Activated T-cell treated with anti-CD3 and anti-CD28 coated beads, Interleukin-2, amount 50 U/mL, for 4 hours (primary cell): Measurements from ENCODE around the gene IL1RAPL2. TPM values are rescaled to one million over a fixed set of nuclear protein-coding genes. Genes with fewer than 3 reads are reported as not detected.

Experiments used
- ATAC-seq, 2 donors: fragments of 200-7000 bp; cut with Tn5 transposase; one replicate each; pipeline ENCODE4 v1.10.0; 2021
- DNase-seq: peaks from one replicate; pipeline ENCODE4 v3.0.0-alpha.2; 2020
- H3K27me3 Mint-ChIP-seq: one replicate; pipeline ENCODE4 v1.8.0; 2021; ENCODE audit warnings: low read depth, mixed read lengths
- H3K36me3 Mint-ChIP-seq: one replicate; pipeline ENCODE4 v1.8.0; 2022; ENCODE audit warnings: mixed read lengths; ENCODE audit not compliant: insufficient read depth
- H3K4me1 Mint-ChIP-seq: one replicate; pipeline ENCODE4 v1.8.0; 2021; ENCODE audit warnings: low read depth, mixed read lengths
- H3K4me3 Mint-ChIP-seq: one replicate; pipeline ENCODE4 v1.8.0; 2021; ENCODE audit warnings: mild to moderate bottlenecking, moderate library complexity, mixed read lengths
- H3K9me3 Mint-ChIP-seq: one replicate; pipeline ENCODE4 v1.8.0; 2021; ENCODE audit warnings: mixed read lengths
- total RNA-seq, 3 donors: library from RNA; stranded (reverse); gene quantifications; one replicate each; pipeline ENCODE4 v1.2.1, GENCODE V29; 2021

The IL1RAPL2 gene
- total RNA-seq, 3 donors from 2014 or later = not detected

DNA sequence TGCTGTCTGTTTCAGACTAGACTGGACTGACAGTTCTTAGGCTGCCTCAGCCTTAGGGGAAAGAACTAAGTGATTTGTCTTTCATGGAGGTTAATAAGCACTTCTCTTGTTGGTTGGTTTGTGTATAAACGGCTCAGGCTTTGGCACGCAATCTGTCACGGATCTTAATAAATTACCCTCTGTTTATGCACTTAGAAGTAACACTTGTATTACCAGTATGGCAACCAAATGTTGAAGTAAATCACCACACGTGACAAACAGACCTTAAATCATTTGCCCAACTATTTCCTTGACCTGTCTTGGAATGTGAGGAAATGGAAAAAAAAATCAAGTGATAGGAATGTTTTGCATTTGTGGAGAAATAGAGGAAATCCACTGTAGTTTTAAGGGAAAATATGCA, 584.6 kb downstream of the IL1RAPL2 start:
- ATAC-seq (no peak), DNase-seq (no peak)
- Mint-ChIP-seq H3K4me3 (no peak overlapping the region), H3K27me3 (no peaks in the 10 kb centered on the region), H3K36me3 (no peaks in the 10 kb centered on the region), H3K9me3 (no peaks in the 10 kb centered on the region), H3K4me1 (no peaks in the 10 kb centered on the region)

DNA sequence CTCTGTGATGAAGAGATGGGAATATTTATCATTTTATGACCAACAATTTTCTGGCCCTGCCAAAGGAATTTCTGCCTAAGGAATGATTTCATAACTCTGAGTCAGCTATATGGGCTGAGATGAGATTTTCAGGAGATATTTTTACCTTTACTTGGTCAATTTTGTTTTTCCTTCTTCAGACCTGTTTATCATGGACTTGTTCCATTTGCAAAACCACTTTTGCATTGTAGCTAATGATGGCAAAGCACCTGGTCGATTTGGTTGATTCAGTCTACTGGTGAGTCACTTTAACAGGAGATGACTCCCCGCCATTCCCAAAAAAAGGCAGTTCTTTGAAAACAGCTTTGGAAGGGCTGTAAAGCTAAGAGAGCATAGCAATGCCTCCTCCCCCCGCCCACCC, 601.2 kb downstream of the IL1RAPL2 start:
- Mint-ChIP-seq H3K27me3 (no peaks in the 10 kb centered on the region), H3K36me3 (no peaks in the 10 kb centered on the region), H3K4me3 (no peak overlapping the region), H3K4me1 (no peaks in the 10 kb centered on the region), H3K9me3 (no peaks in the 10 kb centered on the region)
- ATAC-seq (no peak), DNase-seq (no peak)

GRCh38 chrX:105168577-105168976, 602.6 kb downstream of the IL1RAPL2 start:
- DNase-seq = no peak
- no peak for ATAC-seq
- no peaks in the 10 kb centered on the region for H3K36me3 Mint-ChIP-seq
- H3K4me3 Mint-ChIP-seq = no peak overlapping the region
- H3K9me3 Mint-ChIP-seq = no peaks in the 10 kb centered on the region
- H3K27me3 Mint-ChIP-seq = no peaks in the 10 kb centered on the region
- H3K4me1 Mint-ChIP-seq = no peaks in the 10 kb centered on the region

DNA sequence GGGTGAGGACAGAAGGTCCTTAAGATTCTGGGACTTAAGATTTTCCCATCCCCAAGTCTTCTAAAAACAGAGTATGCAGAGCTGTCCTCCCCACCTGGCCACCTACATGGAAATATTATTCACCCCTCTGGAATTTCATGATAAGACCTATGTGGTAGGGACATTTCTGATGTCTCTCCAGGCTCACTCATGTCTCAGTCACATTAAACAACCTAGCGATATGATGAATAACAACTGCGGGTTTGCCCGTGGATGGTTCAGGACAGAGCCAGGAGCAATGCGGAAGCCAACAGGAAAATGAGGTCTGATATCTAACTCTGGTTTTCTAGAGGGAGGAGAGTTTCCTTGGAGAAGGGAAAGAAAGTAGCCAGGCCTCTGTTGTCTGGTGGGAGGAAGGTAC, 607.1 kb downstream of the IL1RAPL2 start:
- Mint-ChIP-seq H3K36me3 (no peaks in the 10 kb centered on the region), H3K4me3 (no peak overlapping the region), H3K4me1 (no peaks in the 10 kb centered on the region), H3K9me3 (peaks cover 4% of the 10 kb centered on the region), H3K27me3 (no peaks in the 10 kb centered on the region)
- DNase-seq (no peak), ATAC-seq (no peak)

- Mint-ChIP-seq H3K9me3 (peaks cover 4% of the 10 kb centered on the region), H3K27me3 (no peaks in the 10 kb centered on the region), H3K4me1 (no peaks in the 10 kb centered on the region), H3K36me3 (no peaks in the 10 kb centered on the region), H3K4me3 (no peak overlapping the region)
- DNase-seq (no peak), ATAC-seq (no peak)
These were observed 613.6 kb downstream of the IL1RAPL2 start for GRCh38 chrX:105179644-105180043.

- DNase-seq (no peak), ATAC-seq (no peak)
- H3K9me3 Mint-ChIP-seq = no peaks in the 10 kb centered on the region
- no peaks in the 10 kb centered on the region for H3K27me3 Mint-ChIP-seq
- no peak overlapping the region for H3K4me3 Mint-ChIP-seq
- no peaks in the 10 kb centered on the region for H3K4me1 Mint-ChIP-seq
- H3K36me3 Mint-ChIP-seq = no peaks in the 10 kb centered on the region
These were observed 623.1 kb downstream of the IL1RAPL2 start for GRCh38 chrX:105189093-105189492.

GRCh38 chrX:105190252-105190853, 624.4 kb downstream of the IL1RAPL2 start:
- no peak for ATAC-seq
- H3K36me3 Mint-ChIP-seq = no peaks in the 10 kb centered on the region
- H3K27me3 Mint-ChIP-seq = no peaks in the 10 kb centered on the region
- no peak for DNase-seq
- no peaks in the 10 kb centered on the region for H3K4me1 Mint-ChIP-seq
- no peaks in the 10 kb centered on the region for H3K9me3 Mint-ChIP-seq
- no peak overlapping the region for H3K4me3 Mint-ChIP-seq

GRCh38 chrX:105191878-105192277, 625.9 kb downstream of the IL1RAPL2 start:
- ATAC-seq (no peak), DNase-seq (no peak)
- Mint-ChIP-seq H3K27me3 (no peaks in the 10 kb centered on the region), H3K9me3 (no peaks in the 10 kb centered on the region), H3K4me1 (no peaks in the 10 kb centered on the region), H3K36me3 (no peaks in the 10 kb centered on the region), H3K4me3 (no peak overlapping the region)

- no peaks in the 10 kb centered on the region for H3K36me3 Mint-ChIP-seq
- DNase-seq (no peak), ATAC-seq (no peak)
- H3K9me3 Mint-ChIP-seq = no peaks in the 10 kb centered on the region
- H3K27me3 Mint-ChIP-seq = no peaks in the 10 kb centered on the region
- no peak overlapping the region for H3K4me3 Mint-ChIP-seq
- no peaks in the 10 kb centered on the region for H3K4me1 Mint-ChIP-seq
These were observed 643.4 kb downstream of the IL1RAPL2 start for GRCh38 chrX:105209406-105209805.

- DNase-seq = no peak
- Mint-ChIP-seq H3K36me3 (no peaks in the 10 kb centered on the region), H3K27me3 (no peaks in the 10 kb centered on the region), H3K4me3 (no peak overlapping the region), H3K4me1 (no peaks in the 10 kb centered on the region), H3K9me3 (peaks cover 5% of the 10 kb centered on the region)
- ATAC-seq = no peak
These were observed 644.3 kb downstream of the IL1RAPL2 start for GRCh38 chrX:105210258-105210657.

GRCh38 chrX:105211066-105211575, 645.1 kb downstream of the IL1RAPL2 start:
- DNase-seq = no peak
- Mint-ChIP-seq H3K36me3 (no peaks in the 10 kb centered on the region), H3K9me3 (peaks cover 5% of the 10 kb centered on the region), H3K4me1 (no peaks in the 10 kb centered on the region), H3K4me3 (no peak overlapping the region), H3K27me3 (no peaks in the 10 kb centered on the region)
- no peak for ATAC-seq

GRCh38 chrX:105219454-105220401, 653.7 kb downstream of the IL1RAPL2 start:
- Mint-ChIP-seq H3K4me3 (no peak overlapping the region), H3K9me3 (peaks cover 4% of the 10 kb centered on the region), H3K36me3 (no peaks in the 10 kb centered on the region), H3K4me1 (no peaks in the 10 kb centered on the region), H3K27me3 (no peaks in the 10 kb centered on the region)
- no peak for DNase-seq
- no peak for ATAC-seq

DNA sequence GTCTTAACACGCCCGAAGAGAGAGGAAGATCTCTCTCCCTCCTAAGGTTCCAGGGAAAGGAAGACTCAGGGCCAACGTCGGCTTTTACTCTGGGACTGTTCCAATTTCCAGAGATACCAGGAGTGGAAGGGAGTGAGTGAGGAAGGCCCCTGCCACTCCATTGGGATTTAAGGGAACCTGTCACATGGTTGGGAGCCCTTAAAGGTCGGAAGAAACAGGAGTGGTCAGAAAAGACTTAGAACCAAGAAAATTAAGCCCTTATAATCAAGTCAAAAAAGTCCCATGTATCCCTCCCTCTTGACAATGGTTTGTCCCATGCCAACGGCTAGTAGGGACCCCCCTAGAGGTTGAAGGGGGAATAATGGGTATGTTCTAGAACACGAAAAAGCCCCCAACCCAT, 654.6 kb downstream of the IL1RAPL2 start, which contains the start of gene TEX13A:
Gene TEX13A, minus strand, starts transcription at position 59 of the 400 bp plus-strand sequence. CDS start 297 bp downstream, outside the sequence.
- Mint-ChIP-seq H3K4me1 (no peaks in the 10 kb centered on the region), H3K9me3 (no peaks in the 10 kb centered on the region), H3K27me3 (no peaks in the 10 kb centered on the region), H3K36me3 (no peaks in the 10 kb centered on the region), H3K4me3 (no peak within 1 kb of the TSS)
- ATAC-seq (no peak), DNase-seq (no peak)

DNA sequence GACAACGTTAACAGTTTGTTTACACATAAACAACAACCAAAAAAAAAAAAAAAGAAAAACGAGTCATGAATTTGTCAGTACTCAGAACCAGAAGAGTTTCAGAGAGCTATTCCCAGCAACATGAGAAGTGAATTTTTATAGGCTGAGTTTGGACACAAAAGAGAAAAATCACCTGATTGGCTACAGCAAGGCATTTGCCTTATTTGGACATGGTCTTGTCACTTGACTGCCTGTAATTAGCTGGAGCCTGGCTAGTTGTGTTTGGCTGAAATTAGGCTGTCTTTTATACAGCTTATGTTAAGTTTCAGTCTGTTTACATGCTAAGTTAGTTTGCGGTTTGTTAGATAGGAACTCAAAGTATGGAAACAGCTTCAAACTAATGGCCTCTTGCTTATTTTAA, 655.4 kb downstream of the IL1RAPL2 start:
- no peak for ATAC-seq
- Mint-ChIP-seq H3K4me3 (no peak overlapping the region), H3K27me3 (no peaks in the 10 kb centered on the region), H3K36me3 (no peaks in the 10 kb centered on the region), H3K9me3 (no peaks in the 10 kb centered on the region), H3K4me1 (no peaks in the 10 kb centered on the region)
- no peak for DNase-seq

DNA sequence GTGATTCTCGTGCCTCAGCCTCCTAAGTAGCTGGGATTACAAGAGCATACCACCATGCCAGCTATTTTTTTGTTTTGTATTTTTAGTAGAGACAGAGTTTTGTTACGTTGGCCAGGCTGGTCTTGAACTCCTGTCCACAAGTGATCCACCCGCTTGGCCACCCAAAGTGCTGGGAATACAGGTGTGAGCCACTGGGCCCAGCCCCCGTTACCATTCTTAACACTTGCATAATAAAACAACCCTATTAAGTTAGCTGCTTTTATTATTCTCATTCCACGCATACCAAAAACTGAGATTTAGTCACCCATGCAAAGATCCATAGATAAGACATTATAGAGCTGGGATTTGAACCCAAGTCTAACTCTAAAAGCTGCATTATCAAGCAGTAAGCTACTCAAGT, 660.5 kb downstream of the IL1RAPL2 start:
- DNase-seq = no peak
- no peaks in the 10 kb centered on the region for H3K9me3 Mint-ChIP-seq
- H3K4me3 Mint-ChIP-seq = no peak overlapping the region
- no peaks in the 10 kb centered on the region for H3K4me1 Mint-ChIP-seq
- no peaks in the 10 kb centered on the region for H3K27me3 Mint-ChIP-seq
- no peaks in the 10 kb centered on the region for H3K36me3 Mint-ChIP-seq
- no peak for ATAC-seq
